HG03442 (cell line): ENCODE measurements around the gene CYFIP2.
"Not testable (repeated sequence)": the region's sequence is repeated elsewhere in the genome, so short reads cannot be mapped to it uniquely, and the experiment has no call there.

ENCODE experiments used
- ATAC-seq: cut with Tn5 transposase; IDR thresholded peaks from one replicate; pipeline ENCODE4 v1.9.1; 2021; ENCODE audit warnings: mild to moderate bottlenecking, moderate library complexity; ENCODE audit not compliant: unreplicated experiment

The CYFIP2 gene

GRCh38 chr5:157265714-157266285, at the start of gene CYFIP2:
Gene CYFIP2 (plus strand): TSS chr5:157266123. CDS start chr5:157285362, 19,239 bp downstream.
- peak; percentile 82 for ATAC-seq

- ATAC-seq = no peak
Measured at GRCh38 chr5:157216391-157217142, 49.4 kb upstream of the CYFIP2 start.

- ATAC-seq = no peak
Measured at GRCh38 chr5:157217289-157218024, 48.5 kb upstream of the CYFIP2 start.

GRCh38 chr5:157219491-157220271, 46.2 kb upstream of the CYFIP2 start:
- peak; percentile 61 for ATAC-seq

GRCh38 chr5:157221959-157222358, 44.0 kb upstream of the CYFIP2 start:
- ATAC-seq = no peak

- ATAC-seq = peak; percentile 33
Measured at GRCh38 chr5:157222506-157223230, 43.3 kb upstream of the CYFIP2 start.

GRCh38 chr5:157225469-157226422, 40.2 kb upstream of the CYFIP2 start:
- no peak for ATAC-seq

- ATAC-seq = no peak
Measured at GRCh38 chr5:157230610-157231009, 35.3 kb upstream of the CYFIP2 start.

GRCh38 chr5:157232706-157233105, 33.2 kb upstream of the CYFIP2 start:
- ATAC-seq = no peak

GRCh38 chr5:157233515-157233914, 32.4 kb upstream of the CYFIP2 start:
- ATAC-seq = no peak

GRCh38 chr5:157236423-157236822, 29.5 kb upstream of the CYFIP2 start:
- ATAC-seq = no peak

GRCh38 chr5:157241483-157241882, 24.4 kb upstream of the CYFIP2 start:
- no peak for ATAC-seq

- not testable (repeated sequence) for ATAC-seq
Measured at GRCh38 chr5:157244704-157245103, 21.2 kb upstream of the CYFIP2 start.

- ATAC-seq = no peak
Measured at GRCh38 chr5:157245476-157245875, 20.4 kb upstream of the CYFIP2 start.

- ATAC-seq = no peak
Measured at GRCh38 chr5:157245886-157246285, 20.0 kb upstream of the CYFIP2 start.

GRCh38 chr5:157247267-157247666, 18.7 kb upstream of the CYFIP2 start:
- ATAC-seq = peak; percentile 68

GRCh38 chr5:157248821-157249470, 17.0 kb upstream of the CYFIP2 start:
- ATAC-seq = no peak

GRCh38 chr5:157252711-157253465, 13.0 kb upstream of the CYFIP2 start:
- ATAC-seq = peak; percentile 96
